Mucosa of rectum (tissue), 2 donors: Measurements from ENCODE around the gene PPP1R16B.

Experiments
- H3K27ac ChIP-seq, 2 donors: one replicate each; pipeline ENCODE4 v1.7.0; 2013; ENCODE audit warnings: inconsistent platforms in 2 of 2, low read depth in 2 of 2, low read length in 2 of 2
- H3K27me3 ChIP-seq, 2 donors: one replicate each; pipeline ENCODE4 v1.7.0; 2013; ENCODE audit warnings: low read length in 2 of 2; ENCODE audit not compliant: control insufficient read depth in 2 of 2, insufficient read depth in 2 of 2
- H3K36me3 ChIP-seq, 2 donors: one replicate each; pipeline ENCODE4 v1.7.0; 2013; ENCODE audit warnings: low read length in 2 of 2; ENCODE audit not compliant: control insufficient read depth in 2 of 2, insufficient read depth in 2 of 2
- H3K4me1 ChIP-seq, 2 donors: one replicate each; pipeline ENCODE4 v1.7.0; 2013; ENCODE audit warnings: low read length in 2 of 2, mild to moderate bottlenecking in 1 of 2; ENCODE audit not compliant: control insufficient read depth in 2 of 2, insufficient read depth in 2 of 2
- H3K4me3 ChIP-seq, 2 donors: one replicate each; pipeline ENCODE4 v1.7.0; 2013; ENCODE audit warnings: low read length in 2 of 2
- H3K9ac ChIP-seq, 2 donors: one replicate each; pipeline ENCODE4 v1.7.0; 2013; ENCODE audit warnings: low read length in 2 of 2, low read depth in 1 of 2, mild to moderate bottlenecking in 1 of 2
- H3K9me3 ChIP-seq, 2 donors: one replicate each; pipeline ENCODE4 v1.7.0; 2013; ENCODE audit warnings: low read length in 2 of 2; ENCODE audit not compliant: control insufficient read depth in 2 of 2
- donor health status: healthy.
- donor health status: Normal muscosa, but diverticular disease.

The PPP1R16B gene

GRCh38 chr20:38937000-38937399, 131.5 kb downstream of the PPP1R16B start:
- no peak overlapping the region for H3K4me3 ChIP-seq
- no peaks in the 10 kb centered on the region for H3K4me1 ChIP-seq
- peaks cover 0 to 2% of the 10 kb centered on the region in 2 donors for H3K36me3 ChIP-seq
- H3K9me3 ChIP-seq = no peaks in the 10 kb centered on the region
- no peaks in the 10 kb centered on the region for H3K27me3 ChIP-seq
- no peak overlapping the region for H3K27ac ChIP-seq
- no peak overlapping the region for H3K9ac ChIP-seq

- Histone ChIP-seq H3K27ac (no peak overlapping the region), H3K36me3 (peaks cover 0 to 2% of the 10 kb centered on the region in 2 donors), H3K4me1 (no peaks in the 10 kb centered on the region), H3K9ac (no peak overlapping the region), H3K9me3 (no peaks in the 10 kb centered on the region), H3K27me3 (no peaks in the 10 kb centered on the region), H3K4me3 (no peak overlapping the region)
These were observed 132.5 kb downstream of the PPP1R16B start for GRCh38 chr20:38937978-38938473.

- Histone ChIP-seq H3K4me3 (no peak overlapping the region), H3K4me1 (no peaks in the 10 kb centered on the region), H3K36me3 (peaks cover 0 to 2% of the 10 kb centered on the region in 2 donors), H3K9ac (no peak overlapping the region), H3K9me3 (no peaks in the 10 kb centered on the region), H3K27me3 (no peaks in the 10 kb centered on the region), H3K27ac (no peak overlapping the region)
These were observed 134.2 kb downstream of the PPP1R16B start for GRCh38 chr20:38939686-38940085.

GRCh38 chr20:38940644-38941043, 135.1 kb downstream of the PPP1R16B start:
- no peak overlapping the region for H3K9ac ChIP-seq
- H3K4me3 ChIP-seq = no peak overlapping the region
- no peaks in the 10 kb centered on the region for H3K27me3 ChIP-seq
- peaks cover 0 to 2% of the 10 kb centered on the region in 2 donors for H3K36me3 ChIP-seq
- H3K9me3 ChIP-seq = no peaks in the 10 kb centered on the region
- no peaks in the 10 kb centered on the region for H3K4me1 ChIP-seq
- H3K27ac ChIP-seq = no peak overlapping the region

GRCh38 chr20:38941726-38942389, 136.4 kb downstream of the PPP1R16B start:
- H3K9me3 ChIP-seq = no peaks in the 10 kb centered on the region

GRCh38 chr20:38945012-38945411, 139.5 kb downstream of the PPP1R16B start:
- H3K36me3 ChIP-seq = peaks cover 0 to under 1% of the 10 kb centered on the region in 2 donors
- no peak overlapping the region for H3K27ac ChIP-seq

More at GRCh38 chr20:38941726-38942389, 136.4 kb downstream of the PPP1R16B start:
- Histone ChIP-seq H3K4me1 (no peaks in the 10 kb centered on the region), H3K9ac (no peak overlapping the region), H3K36me3 (peaks cover 0 to 2% of the 10 kb centered on the region in 2 donors), H3K4me3 (no peak overlapping the region), H3K27ac (no peak overlapping the region), H3K27me3 (no peaks in the 10 kb centered on the region)

GRCh38 chr20:38946836-38947235, 141.3 kb downstream of the PPP1R16B start:
- H3K9ac ChIP-seq = no peak overlapping the region
- no peak overlapping the region for H3K4me3 ChIP-seq
- no peaks in the 10 kb centered on the region for H3K4me1 ChIP-seq
- H3K27me3 ChIP-seq = no peaks in the 10 kb centered on the region
- H3K9me3 ChIP-seq = no peaks in the 10 kb centered on the region
- peaks cover 0 to 3% of the 10 kb centered on the region in 2 donors for H3K36me3 ChIP-seq
- no peak overlapping the region for H3K27ac ChIP-seq

More at GRCh38 chr20:38945012-38945411, 139.5 kb downstream of the PPP1R16B start:
- H3K27me3 ChIP-seq = no peaks in the 10 kb centered on the region
- H3K4me1 ChIP-seq = no peaks in the 10 kb centered on the region
- H3K9ac ChIP-seq = no peak overlapping the region
- no peaks in the 10 kb centered on the region for H3K9me3 ChIP-seq
- H3K4me3 ChIP-seq = no peak overlapping the region

GRCh38 chr20:38947931-38948362, 142.4 kb downstream of the PPP1R16B start:
- H3K9ac ChIP-seq = no peak overlapping the region
- H3K4me1 ChIP-seq = no peaks in the 10 kb centered on the region
- H3K27ac ChIP-seq = no peak overlapping the region
- H3K36me3 ChIP-seq = peaks cover 0 to 4% of the 10 kb centered on the region in 2 donors
- no peaks in the 10 kb centered on the region for H3K9me3 ChIP-seq
- H3K27me3 ChIP-seq = no peaks in the 10 kb centered on the region
- H3K4me3 ChIP-seq = no peak overlapping the region

GRCh38 chr20:38950254-38950653, 144.8 kb downstream of the PPP1R16B start:
- peaks cover 0 to 4% of the 10 kb centered on the region in 2 donors for H3K36me3 ChIP-seq
- no peaks in the 10 kb centered on the region for H3K4me1 ChIP-seq
- H3K9ac ChIP-seq = no peak overlapping the region
- H3K9me3 ChIP-seq = no peaks in the 10 kb centered on the region
- H3K4me3 ChIP-seq = no peak overlapping the region
- no peaks in the 10 kb centered on the region for H3K27me3 ChIP-seq
- no peak overlapping the region for H3K27ac ChIP-seq

- Histone ChIP-seq H3K36me3 (peaks cover 0 to 4% of the 10 kb centered on the region in 2 donors), H3K4me1 (no peaks in the 10 kb centered on the region)
These were observed 146.1 kb downstream of the PPP1R16B start for GRCh38 chr20:38951611-38952010.

More at GRCh38 chr20:38951611-38952010, 146.1 kb downstream of the PPP1R16B start:
- H3K9ac ChIP-seq = no peak overlapping the region
- no peak overlapping the region for H3K4me3 ChIP-seq
- no peaks in the 10 kb centered on the region for H3K9me3 ChIP-seq
- H3K27me3 ChIP-seq = no peaks in the 10 kb centered on the region
- H3K27ac ChIP-seq = no peak overlapping the region
